GM10266 (cell line): ENCODE data around the gene LPAR1.

Source experiments
- DNase-seq: peaks from one replicate; pipeline ENCODE4 v3.0.0; 2012; ENCODE audit errors: extremely low spot score
- CTCF ChIP-seq: IDR thresholded peaks from 2 replicates; pipeline ENCODE4 v1.5.1; 2012; ENCODE audit warnings: mild to moderate bottlenecking, low read depth; ENCODE audit not compliant: control insufficient read depth, insufficient read depth; ENCODE audit errors: missing control alignments

The LPAR1 gene

GRCh38 chr9:110960288-110960687 lies 78.0 kb downstream of the LPAR1 start:
- no peak for TF ChIP-seq CTCF
- no peak for DNase-seq

GRCh38 chr9:110958847-110959246 lies 79.4 kb downstream of the LPAR1 start:
- TF ChIP-seq CTCF, result no peak
- DNase-seq, result no peak

- no peak for TF ChIP-seq CTCF
- no peak for DNase-seq
Observed at GRCh38 chr9:110954822-110955291, 83.4 kb downstream of the LPAR1 start.

GRCh38 chr9:110952540-110952859 lies 85.8 kb downstream of the LPAR1 start:
- TF ChIP-seq CTCF, result no peak
- DNase-seq, result no peak

- DNase-seq, result no peak
- TF ChIP-seq CTCF, result no peak
Observed at GRCh38 chr9:110951805-110952539, 86.3 kb downstream of the LPAR1 start.

- TF ChIP-seq CTCF, result no peak
- no peak for DNase-seq
Observed at GRCh38 chr9:110950041-110950645, 88.1 kb downstream of the LPAR1 start.

GRCh38 chr9:110949081-110949480 lies 89.2 kb downstream of the LPAR1 start:
- DNase-seq, result no peak
- no peak for TF ChIP-seq CTCF
